Measurements from ENCODE around the gene KCTD7.
"Not testable (repeated sequence)": the region's sequence is repeated elsewhere in the genome, so short reads cannot be mapped to it uniquely, and the experiment has no call there.

The KCTD7 gene

DNA sequence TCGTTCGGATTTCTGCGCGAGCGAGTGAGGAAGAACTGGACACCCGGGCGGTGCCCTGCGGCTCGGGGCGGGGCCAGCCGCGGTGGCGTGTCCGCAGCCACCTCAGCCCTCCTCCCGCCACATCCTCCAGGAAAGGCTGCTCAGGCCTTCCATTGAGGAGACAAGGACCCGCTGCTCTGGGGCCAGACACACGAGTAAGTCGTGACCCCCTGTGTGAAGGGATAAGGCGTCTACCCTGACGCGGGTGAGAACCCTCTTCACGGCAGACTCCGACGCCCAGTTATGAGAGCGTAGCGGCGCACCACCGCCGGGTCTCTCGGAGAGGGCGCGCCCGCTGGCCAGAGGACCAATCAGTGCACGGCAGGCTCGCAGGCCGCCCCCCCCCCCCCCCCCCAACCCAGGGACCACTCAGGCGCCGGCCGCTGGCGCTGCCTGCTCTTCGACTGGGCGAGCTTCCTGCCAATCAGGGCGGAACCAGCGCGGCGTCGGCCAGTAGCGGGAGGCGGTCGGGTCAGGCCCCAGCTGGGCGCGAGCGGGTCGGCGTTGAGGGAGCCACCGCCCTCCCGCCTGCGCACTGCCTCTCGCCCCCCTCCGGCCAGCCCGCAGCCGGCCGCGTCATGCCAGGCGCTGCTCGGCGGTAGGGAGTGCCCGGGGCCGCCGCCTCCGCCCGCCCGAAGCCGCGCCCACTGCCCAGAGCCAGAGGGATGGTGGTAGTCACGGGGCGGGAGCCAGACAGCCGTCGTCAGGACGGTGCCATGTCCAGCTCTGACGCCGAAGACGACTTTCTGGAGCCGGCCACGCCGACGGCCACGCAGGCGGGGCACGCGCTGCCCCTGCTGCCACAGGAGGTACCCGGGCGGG is at the start of gene KCTD7:
Gene KCTD7 (plus strand): TSS at position 521 of the 861 bp plus-strand sequence. CDS start 184 bp downstream, at position 705.
- peak; percentile 67; the same call in 1 of the 2 replicates for TF ChIP-seq GLIS3 (CRISPR knock-in tag; IDR thresholded peaks at IDR 0.05)
- no peak for TF ChIP-seq ZNF565 (CRISPR knock-in tag; conservative IDR thresholded peaks at IDR 0.05; ENCODE audit: low read depth)
- 0 out of 2 replicates have a peak, but pooled peaks have one; percentile 21 for TF ChIP-seq ZNF70 (CRISPR knock-in tag; IDR thresholded peaks at IDR 0.05)
- peak; percentile 91 for ATAC-seq

DNA sequence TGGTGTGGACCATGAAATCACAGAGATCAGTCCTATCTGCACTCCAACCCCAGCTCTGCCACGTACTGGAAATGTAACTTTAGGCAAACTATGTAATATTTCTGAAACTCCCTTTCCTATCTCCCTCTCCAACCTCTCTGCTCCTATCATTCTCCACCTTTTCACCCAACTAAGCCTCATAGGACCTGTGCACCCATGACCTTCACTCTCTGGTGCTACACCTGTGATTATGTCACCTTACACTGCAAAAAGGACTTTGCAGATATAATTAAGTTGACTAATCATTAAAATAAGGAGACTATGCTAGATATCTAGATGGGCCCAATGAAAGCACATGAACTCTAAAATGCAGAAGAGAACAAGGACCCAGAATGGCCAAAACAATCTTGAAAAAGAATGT is 48.3 kb upstream of the KCTD7 start:
- ATAC-seq = not testable (repeated sequence)

- not testable (repeated sequence) for ATAC-seq
Observed at GRCh38 chr7:66582816-66583489, 45.7 kb upstream of the KCTD7 start.

DNA sequence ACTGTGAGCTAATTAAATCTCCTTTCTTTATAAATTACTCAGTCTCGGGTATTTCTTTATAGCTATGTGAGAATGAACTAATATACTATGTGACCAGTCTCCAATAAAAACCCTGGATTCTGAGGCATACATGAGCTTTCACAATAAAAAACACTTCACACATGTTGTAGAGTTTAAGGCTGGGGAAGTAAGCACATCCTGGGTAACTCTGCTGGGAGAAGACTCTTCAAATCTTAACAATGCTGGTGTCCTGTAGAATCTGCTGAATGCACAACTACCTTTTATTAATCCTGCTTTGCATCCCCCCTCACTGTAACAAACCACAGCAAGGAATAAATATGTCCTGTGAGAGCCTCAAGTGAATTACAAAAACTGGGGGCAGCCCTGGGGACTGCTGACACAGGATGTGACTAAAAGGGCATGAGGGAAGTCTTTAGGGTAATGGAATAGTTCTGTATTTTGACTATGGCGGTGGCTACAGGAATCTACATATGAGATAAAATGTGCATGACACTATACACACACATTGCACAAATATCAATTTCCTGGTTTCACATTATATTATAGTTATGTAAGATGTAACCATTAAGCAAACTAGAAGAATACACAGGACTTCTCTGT is 45.1 kb upstream of the KCTD7 start:
- ATAC-seq = no peak
- TF ChIP-seq, protein P1, sequence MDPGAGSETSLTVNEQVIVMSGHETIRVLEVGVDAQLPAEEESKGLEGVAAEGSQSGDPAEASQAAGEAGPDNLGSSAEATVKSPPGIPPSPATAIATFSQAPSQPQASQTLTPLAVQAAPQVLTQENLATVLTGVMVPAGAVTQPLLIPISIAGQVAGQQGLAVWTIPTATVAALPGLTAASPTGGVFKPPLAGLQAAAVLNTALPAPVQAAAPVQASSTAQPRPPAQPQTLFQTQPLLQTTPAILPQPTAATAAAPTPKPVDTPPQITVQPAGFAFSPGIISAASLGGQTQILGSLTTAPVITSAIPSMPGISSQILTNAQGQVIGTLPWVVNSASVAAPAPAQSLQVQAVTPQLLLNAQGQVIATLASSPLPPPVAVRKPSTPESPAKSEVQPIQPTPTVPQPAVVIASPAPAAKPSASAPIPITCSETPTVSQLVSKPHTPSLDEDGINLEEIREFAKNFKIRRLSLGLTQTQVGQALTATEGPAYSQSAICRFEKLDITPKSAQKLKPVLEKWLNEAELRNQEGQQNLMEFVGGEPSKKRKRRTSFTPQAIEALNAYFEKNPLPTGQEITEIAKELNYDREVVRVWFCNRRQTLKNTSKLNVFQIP (CRISPR knock-in tag; IDR thresholded peaks at IDR 0.05; ENCODE audit: borderline replicate concordance, low read depth) = no peak
- TF ChIP-seq RARB (CRISPR knock-in tag; IDR thresholded peaks at IDR 0.05) (no peak), PATZ1 (CRISPR knock-in tag; IDR thresholded peaks at IDR 0.05; ENCODE audit: borderline replicate concordance) (no peak), ZC3H10 (CRISPR knock-in tag; IDR thresholded peaks at IDR 0.05) (no peak), ZNF565 (CRISPR knock-in tag; conservative IDR thresholded peaks at IDR 0.05; ENCODE audit: low read depth) (no peak), CREB5 (CRISPR knock-in tag; IDR thresholded peaks at IDR 0.05; ENCODE audit: low read depth) (no peak), ZNF8 (CRISPR knock-in tag; IDR thresholded peaks at IDR 0.05) (no peak), ARNTL (CRISPR knock-in tag; IDR thresholded peaks at IDR 0.05; ENCODE audit: borderline replicate concordance, low read depth) (no peak)

GRCh38 chr7:66586181-66586580 is 42.5 kb upstream of the KCTD7 start:
- ATAC-seq = no peak
- TF ChIP-seq OSR1 (CRISPR knock-in tag; IDR thresholded peaks at IDR 0.05) (no peak), CREB5 (CRISPR knock-in tag; IDR thresholded peaks at IDR 0.05; ENCODE audit: low read depth) (no peak)
- TF ChIP-seq, protein P1 (CRISPR knock-in tag; IDR thresholded peaks at IDR 0.05; ENCODE audit: borderline replicate concordance, low read depth) = no peak
- TF ChIP-seq, protein P2, sequence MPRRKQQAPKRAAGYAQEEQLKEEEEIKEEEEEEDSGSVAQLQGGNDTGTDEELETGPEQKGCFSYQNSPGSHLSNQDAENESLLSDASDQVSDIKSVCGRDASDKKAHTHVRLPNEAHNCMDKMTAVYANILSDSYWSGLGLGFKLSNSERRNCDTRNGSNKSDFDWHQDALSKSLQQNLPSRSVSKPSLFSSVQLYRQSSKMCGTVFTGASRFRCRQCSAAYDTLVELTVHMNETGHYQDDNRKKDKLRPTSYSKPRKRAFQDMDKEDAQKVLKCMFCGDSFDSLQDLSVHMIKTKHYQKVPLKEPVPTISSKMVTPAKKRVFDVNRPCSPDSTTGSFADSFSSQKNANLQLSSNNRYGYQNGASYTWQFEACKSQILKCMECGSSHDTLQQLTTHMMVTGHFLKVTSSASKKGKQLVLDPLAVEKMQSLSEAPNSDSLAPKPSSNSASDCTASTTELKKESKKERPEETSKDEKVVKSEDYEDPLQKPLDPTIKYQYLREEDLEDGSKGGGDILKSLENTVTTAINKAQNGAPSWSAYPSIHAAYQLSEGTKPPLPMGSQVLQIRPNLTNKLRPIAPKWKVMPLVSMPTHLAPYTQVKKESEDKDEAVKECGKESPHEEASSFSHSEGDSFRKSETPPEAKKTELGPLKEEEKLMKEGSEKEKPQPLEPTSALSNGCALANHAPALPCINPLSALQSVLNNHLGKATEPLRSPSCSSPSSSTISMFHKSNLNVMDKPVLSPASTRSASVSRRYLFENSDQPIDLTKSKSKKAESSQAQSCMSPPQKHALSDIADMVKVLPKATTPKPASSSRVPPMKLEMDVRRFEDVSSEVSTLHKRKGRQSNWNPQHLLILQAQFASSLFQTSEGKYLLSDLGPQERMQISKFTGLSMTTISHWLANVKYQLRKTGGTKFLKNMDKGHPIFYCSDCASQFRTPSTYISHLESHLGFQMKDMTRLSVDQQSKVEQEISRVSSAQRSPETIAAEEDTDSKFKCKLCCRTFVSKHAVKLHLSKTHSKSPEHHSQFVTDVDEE (CRISPR knock-in tag; IDR thresholded peaks at IDR 0.05) = no peak

DNA sequence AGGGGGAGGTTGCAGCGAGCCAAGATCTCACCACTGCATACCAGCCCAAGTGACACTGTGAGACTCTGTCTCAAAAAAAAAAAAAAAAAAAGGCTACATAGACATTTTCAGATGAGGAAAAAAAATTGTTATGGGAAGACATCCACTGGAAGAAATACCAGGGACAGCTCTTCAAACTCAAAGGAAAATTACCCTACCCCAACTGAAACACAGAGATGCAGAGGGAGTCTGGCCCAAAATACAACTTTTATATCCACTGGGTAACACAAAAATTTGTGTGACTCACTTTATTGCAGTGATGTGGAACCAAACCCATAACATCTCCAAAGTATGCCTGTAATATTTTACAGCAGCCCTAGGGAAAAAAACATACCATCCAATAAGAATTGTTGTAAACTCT is 40.5 kb upstream of the KCTD7 start:
- ATAC-seq = not testable (repeated sequence)

DNA sequence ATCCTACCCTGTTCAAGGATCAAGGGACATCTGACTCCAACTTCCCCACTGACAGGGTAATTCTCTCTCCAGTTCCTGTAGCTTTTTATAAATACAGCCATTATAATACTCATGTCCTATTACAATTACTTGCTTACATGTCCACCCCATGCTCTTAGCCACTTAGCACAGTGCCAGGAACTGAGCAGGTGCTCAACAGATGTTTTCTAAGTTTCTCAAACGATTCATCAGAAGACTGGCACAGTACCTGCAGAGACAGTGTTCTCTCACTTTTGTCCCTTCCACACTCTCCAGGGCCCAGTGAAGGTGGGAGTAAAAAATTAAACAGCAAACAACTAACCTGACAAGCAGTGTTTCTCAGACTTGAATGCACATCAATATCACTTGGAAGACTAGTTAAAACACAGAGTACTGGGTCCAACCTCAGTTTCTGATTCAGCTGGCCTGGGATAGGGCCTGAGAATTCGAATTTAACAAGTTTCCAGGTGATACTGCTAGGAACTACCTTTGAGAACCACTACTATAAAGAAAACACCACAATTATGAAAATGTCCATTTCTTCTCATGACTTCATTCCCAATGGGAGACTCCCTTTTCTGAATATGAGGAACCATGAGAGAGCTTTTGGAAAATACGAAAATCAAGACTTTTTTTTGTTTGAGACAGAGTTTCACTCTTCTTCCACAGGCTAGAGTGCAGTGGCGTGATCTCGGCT is 39.7 kb upstream of the KCTD7 start:
- not testable (repeated sequence) for ATAC-seq

All from SK-N-SH treated with all-trans-retinoic acid at 6 μM for 48 hours (cell line).